ENCODE data around the gene MMRN2.
"Not testable (repeated sequence)": the region's sequence is repeated elsewhere in the genome, so short reads cannot be mapped to it uniquely, and the experiment has no call there.

The MMRN2 gene

DNA sequence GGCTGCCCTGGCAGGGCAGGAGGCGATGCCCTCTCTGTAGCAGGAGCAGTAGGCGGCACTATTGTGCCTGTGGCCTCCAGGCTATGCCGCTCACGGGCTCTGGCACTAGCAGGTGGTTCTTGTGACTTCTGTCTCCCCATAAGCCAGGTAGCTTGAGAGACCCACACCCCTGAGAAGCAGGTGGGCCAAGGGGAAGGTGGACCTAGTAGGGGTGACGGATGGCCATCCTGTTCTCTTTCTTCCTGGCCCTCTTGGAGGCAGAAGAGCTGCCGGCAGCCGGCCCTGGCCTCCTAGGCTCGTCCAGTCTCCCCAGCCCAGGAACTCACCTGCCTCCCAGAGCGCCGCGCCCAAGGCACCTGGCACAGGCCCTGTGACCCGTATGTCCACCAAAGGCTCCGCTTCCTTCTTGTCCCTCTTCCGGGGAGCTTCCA is 15.4 kb downstream of the MMRN2 start:
- DNase-seq (ENCODE audit: insufficient read length, low spot score) = no peak
- TF ChIP-seq, protein P1, sequence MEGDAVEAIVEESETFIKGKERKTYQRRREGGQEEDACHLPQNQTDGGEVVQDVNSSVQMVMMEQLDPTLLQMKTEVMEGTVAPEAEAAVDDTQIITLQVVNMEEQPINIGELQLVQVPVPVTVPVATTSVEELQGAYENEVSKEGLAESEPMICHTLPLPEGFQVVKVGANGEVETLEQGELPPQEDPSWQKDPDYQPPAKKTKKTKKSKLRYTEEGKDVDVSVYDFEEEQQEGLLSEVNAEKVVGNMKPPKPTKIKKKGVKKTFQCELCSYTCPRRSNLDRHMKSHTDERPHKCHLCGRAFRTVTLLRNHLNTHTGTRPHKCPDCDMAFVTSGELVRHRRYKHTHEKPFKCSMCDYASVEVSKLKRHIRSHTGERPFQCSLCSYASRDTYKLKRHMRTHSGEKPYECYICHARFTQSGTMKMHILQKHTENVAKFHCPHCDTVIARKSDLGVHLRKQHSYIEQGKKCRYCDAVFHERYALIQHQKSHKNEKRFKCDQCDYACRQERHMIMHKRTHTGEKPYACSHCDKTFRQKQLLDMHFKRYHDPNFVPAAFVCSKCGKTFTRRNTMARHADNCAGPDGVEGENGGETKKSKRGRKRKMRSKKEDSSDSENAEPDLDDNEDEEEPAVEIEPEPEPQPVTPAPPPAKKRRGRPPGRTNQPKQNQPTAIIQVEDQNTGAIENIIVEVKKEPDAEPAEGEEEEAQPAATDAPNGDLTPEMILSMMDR (IDR thresholded peaks at IDR 0.05; ENCODE audit: insufficient read depth, missing control alignments) = no peak
- FAIRE-seq = no peak

DNA sequence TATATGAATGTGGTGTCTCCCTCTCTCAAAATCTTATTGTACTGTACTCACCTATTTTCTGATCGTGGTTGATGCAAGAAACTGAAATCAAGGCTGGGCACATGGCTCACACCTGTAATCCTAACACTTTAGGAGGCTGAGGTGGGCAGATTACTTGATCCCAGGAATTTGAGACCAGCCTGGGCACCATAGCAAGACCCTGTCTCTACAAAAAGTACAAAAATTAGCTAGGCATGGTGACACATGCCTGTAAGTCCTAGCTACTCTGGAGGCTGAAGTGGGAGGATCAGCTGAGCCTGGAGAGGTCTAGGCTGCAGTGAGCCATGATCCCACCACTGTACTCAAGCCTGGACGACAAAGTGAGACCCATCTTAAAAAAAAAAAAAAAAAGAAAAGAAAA is 16.0 kb downstream of the MMRN2 start:
- TF ChIP-seq, protein P1 (IDR thresholded peaks at IDR 0.05; ENCODE audit: insufficient read depth, missing control alignments) = no peak
- FAIRE-seq = no peak
- no peak for DNase-seq (ENCODE audit: insufficient read length, low spot score)

DNA sequence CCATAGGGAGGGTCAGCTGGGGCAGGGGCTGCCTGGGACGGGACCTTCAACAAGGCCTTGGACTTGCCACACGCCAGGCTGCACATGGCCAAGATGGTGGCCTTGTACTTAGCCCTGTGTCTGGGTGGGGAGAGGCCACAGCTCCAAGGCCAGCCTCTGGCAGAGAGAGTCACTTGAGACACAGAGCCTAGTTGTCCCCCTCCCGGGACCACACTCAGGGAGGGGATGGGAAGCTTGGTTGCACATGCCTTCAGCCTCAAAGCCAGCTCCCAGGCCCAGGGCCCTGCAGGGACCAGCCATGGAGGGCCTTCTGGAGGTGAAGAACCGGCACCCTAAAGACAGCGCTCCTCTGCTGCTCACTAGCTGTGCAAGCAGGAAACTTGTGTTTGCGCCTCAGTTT is 16.7 kb downstream of the MMRN2 start:
- TF ChIP-seq, protein P1 (IDR thresholded peaks at IDR 0.05; ENCODE audit: insufficient read depth, missing control alignments) = no peak
- FAIRE-seq = no peak
- no peak for DNase-seq (ENCODE audit: insufficient read length, low spot score)

DNA sequence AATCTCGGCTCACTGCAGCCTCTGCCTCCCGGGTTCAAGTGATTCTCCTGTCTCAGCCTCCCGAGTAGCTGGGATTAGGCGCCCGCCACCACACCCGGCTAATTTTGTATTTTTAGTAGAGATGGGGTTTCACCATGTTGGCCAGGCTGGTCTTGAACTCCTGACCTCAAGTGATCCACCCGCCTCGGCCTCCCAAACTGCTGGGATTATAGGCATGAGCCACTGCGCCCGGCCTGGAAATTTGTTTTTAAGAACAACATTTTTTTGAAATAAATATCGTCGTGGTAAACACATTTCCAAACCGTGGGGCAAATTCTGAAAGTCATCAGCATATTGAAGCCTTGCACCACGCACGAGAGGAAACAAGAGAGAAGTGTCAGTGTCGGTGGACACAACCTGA is 17.3 kb downstream of the MMRN2 start:
- DNase-seq (ENCODE audit: insufficient read length, low spot score); FAIRE-seq: not testable (repeated sequence)

DNA sequence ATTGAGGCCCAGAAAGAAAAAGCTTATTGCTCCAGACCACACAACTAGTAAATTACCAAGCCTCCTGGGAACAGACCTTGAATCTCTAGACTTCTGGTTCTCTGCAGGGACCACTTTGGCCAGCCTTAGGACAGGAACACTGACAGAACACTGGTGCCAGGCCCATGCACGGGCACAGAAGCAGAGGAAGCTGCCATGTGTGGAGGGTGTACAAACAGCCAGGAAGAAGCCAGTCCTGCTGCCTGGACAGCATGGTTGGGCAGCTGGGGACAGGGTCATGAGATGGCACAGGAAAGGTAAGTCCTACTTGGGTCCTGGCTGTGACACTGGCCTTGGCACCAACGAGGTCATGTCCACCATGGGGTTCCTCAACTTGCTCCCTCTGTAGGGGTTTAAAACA is 19.2 kb downstream of the MMRN2 start:
- DNase-seq (ENCODE audit: insufficient read length, low spot score) (no peak), FAIRE-seq (no peak)
- TF ChIP-seq, protein P1 (IDR thresholded peaks at IDR 0.05; ENCODE audit: insufficient read depth, missing control alignments) = no peak

DNA sequence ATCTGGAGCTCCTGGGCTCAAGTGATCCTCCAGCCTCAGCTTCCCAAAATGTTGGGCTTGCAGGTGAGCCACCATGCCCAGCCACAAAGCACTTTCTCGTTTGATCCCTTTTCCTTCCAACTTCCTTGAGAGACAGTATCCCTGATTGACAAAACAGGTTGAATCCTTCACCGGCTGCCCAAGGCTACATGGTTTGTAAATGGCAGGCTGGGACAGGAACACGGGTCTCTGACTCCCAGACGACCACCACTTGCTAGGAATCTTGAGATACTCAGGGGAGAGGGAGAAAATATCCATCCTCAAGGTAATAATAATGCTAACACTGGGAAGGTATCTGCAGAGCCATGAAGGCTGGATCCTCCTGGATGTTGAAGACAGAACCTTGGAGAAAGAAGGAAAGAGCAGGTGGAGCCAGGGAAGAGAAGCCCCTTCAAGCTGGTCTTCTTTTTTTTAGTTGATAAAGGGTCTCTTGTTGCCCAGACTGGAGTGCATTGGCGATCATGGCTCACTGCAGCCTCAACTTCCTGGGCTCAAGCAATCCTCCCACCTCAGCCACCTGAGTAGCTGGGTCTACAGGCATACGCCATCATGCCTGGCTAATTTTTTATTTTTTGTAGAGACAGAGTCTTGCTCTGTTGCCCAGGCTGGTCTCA is 19.8 kb downstream of the MMRN2 start:
- TF ChIP-seq, protein P1 (IDR thresholded peaks at IDR 0.05; ENCODE audit: insufficient read depth, missing control alignments) = no peak
- no peak for DNase-seq (ENCODE audit: insufficient read length, low spot score)
- no peak for FAIRE-seq

DNA sequence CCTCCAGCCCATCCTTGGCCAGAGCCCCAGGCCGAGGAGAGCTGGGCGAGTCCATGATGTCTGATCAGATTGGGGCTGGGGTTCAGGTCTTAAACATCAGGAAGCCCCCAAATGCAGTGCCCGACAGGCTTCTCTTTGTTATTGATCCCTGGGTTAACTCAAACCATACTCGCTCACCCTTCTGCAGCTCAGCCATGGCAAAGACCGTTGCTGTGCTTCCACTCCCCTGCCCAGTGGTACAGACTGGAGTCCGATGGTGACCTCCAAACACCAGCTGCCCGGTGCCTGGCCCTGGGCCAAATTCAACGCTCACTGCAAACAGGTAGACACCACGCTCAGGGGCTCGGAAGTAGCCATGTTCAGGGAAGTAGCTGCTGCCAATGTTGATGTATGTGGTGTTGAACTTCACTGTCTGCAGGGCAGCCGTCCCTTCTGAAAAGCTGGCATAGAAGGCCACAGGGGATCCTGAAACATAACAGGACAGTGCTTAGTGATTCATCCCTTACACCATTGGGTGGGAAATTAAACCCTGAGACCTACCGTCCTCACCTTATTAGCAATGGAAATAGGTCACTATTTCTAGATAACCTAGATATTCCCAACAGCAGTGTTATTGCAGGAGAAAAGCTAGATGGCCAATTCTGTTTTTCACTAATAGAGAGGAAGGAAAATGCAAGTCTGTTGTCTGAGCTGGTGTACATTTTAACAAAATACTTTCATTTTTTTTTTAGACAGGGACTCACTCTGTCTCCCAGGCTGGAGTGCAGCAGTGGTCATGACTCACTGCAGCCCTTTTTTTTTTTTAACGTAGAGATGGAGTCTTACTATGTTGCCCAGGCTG is 20.5 kb downstream of the MMRN2 start:
- DNase-seq (ENCODE audit: insufficient read length, low spot score) (no peak), FAIRE-seq (no peak)
- TF ChIP-seq, protein P1 (IDR thresholded peaks at IDR 0.05; ENCODE audit: insufficient read depth, missing control alignments) = no peak

DNA sequence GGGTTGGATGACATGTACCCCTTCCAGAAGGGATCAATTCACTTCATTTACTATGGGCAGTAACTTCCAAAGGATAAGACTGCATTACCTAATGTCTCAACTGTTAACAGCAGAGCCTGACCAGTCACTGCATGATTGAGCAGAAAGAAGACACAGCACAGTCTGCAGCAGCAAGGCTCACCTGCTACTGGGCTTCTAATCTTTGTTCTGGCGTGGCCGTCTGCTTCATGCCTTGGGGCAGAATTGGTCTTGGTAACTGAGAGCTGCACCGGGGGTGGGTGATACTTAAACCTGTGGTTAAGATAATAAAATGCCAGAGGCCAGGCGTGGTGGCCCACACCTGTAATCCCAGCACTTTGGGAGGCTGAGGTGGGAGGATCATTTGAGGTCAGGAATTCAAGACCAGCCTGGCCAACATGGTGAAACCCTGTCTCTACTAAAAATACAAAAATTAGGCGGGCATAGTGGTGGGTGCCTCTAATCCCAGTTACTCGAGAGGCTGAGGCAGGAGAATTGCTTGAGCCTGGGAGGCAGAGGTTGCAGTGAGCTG is 23.2 kb downstream of the MMRN2 start:
- DNase-seq (ENCODE audit: insufficient read length, low spot score); FAIRE-seq: not testable (repeated sequence)
